ENCODE results near the gene RSPRY1. TPM values are rescaled to one million over a fixed set of nuclear protein-coding genes. Genes with fewer than 3 reads are reported as not detected.

Gene RSPRY1
- total RNA-seq, 1 donor from 2014 or later, result 46.6 TPM

DNA sequence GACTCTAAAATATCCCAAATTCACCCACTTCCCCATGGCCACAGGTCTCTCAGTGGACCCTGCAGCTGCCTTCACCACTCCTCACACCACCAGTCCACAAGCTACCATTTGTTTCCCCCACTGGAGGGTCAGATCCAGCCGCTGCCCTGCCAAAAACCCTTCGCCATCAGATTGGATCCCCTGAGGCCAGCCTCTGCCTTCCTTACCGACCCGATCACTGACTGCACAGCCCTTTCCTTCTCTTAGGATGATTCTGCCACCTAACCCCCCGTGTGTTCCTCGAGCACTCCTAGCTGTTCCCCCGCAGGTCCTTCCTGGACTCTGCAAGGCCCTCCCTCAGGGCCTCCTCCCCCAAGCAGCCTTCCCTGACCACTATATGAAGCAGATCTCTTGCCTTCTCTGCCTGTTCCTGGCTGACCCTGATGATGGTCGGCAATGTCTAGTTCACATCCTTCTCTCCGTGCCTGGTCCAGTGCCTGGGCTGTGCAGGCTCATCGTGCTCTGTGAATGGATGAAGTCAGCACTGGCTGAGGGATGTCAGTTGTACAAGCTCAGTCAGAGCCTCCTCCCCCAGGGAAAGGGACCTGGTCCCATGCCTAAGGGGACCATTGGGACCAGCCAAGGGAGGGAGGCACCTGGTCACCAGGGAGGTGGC lies 47.7 kb upstream of the RSPRY1 start:
- Histone ChIP-seq H3K4me1 (peaks cover 4% of the 10 kb centered on the region), H3F3A (ENCODE audit: low read depth) (no peaks in the 10 kb centered on the region), H3K9me3 (ENCODE audit: low read depth) (no peaks in the 10 kb centered on the region), H3K27me3 (no peaks in the 10 kb centered on the region), H4K20me1 (ENCODE audit: low read depth) (no peaks in the 10 kb centered on the region), H3K9ac (no peak overlapping the region), H3K4me2 (no peak overlapping the region), H3K4me3 (no peak overlapping the region), H2AFZ (replicated peaks) (no peak overlapping the region), H3K79me2 (ENCODE audit: low read depth) (no peaks in the 10 kb centered on the region), H3K27ac (no peak overlapping the region), H3K36me3 (no peaks in the 10 kb centered on the region)
- no peak overlapping the region for H3K4me3 Mint-ChIP-seq
- no peak for DNase-seq (ENCODE audit: low spot score)
- H3K27me3 Mint-ChIP-seq (ENCODE audit: insufficient read depth, low read depth), result no peaks in the 10 kb centered on the region
- H3K27ac Mint-ChIP-seq, result peak overlapping the region; percentile 68
- TF ChIP-seq, protein P1, sequence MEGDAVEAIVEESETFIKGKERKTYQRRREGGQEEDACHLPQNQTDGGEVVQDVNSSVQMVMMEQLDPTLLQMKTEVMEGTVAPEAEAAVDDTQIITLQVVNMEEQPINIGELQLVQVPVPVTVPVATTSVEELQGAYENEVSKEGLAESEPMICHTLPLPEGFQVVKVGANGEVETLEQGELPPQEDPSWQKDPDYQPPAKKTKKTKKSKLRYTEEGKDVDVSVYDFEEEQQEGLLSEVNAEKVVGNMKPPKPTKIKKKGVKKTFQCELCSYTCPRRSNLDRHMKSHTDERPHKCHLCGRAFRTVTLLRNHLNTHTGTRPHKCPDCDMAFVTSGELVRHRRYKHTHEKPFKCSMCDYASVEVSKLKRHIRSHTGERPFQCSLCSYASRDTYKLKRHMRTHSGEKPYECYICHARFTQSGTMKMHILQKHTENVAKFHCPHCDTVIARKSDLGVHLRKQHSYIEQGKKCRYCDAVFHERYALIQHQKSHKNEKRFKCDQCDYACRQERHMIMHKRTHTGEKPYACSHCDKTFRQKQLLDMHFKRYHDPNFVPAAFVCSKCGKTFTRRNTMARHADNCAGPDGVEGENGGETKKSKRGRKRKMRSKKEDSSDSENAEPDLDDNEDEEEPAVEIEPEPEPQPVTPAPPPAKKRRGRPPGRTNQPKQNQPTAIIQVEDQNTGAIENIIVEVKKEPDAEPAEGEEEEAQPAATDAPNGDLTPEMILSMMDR (IDR thresholded peaks at IDR 0.05), result no peak
- no peak for TF ChIP-seq EZH2phosphoT487 (IDR thresholded peaks at IDR 0.05)
- TF ChIP-seq EZH2 (IDR thresholded peaks at IDR 0.05), result no peak
- H3K4me1 Mint-ChIP-seq, result peaks cover 39% of the 10 kb centered on the region
- peaks cover 12% of the 10 kb centered on the region for H3K36me3 Mint-ChIP-seq
- no peaks in the 10 kb centered on the region for H3K9me3 Mint-ChIP-seq

DNA sequence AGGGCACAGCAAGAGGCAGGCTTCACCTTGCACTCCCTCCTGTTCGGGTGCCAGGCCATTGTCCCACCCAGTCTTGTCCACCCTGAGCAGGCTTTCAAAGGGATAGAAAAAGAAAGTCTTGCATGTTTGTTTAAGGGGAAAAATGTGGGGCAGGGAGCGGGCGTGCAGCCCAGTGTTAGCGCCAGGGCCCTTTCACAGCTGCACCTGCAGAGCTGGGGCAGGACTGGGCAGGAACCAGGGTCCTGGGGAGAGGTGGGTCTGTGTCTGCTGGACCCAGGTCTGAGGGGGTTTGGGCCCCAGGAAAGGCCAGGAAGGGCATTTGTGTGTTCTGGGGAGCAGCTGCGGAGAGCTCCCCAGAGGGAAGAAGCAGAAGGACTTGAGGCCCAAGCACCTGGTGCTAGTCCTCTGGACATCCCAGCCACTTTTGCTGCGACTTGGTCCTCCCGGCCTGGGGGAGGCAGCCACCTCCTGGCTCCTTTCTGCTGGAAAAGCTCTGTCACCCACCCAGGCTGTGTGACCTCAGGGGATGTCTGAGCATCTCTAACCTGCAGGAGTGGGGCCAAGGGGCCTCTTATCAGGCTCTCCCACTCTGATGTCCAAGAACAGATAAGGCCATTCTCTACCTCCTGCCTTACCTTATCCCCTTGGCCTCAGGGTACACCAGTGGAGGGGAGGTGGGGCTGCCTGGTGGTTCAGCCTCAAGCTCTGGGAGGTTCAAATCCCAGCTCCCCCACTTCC lies 45.0 kb upstream of the RSPRY1 start:
- no peak for TF ChIP-seq EZH2 (IDR thresholded peaks at IDR 0.05)
- TF ChIP-seq EZH2phosphoT487 (IDR thresholded peaks at IDR 0.05), result no peak
- TF ChIP-seq, protein P1 (IDR thresholded peaks at IDR 0.05), result no peak
- H3K27ac ChIP-seq, result no peak overlapping the region
- peaks cover 17% of the 10 kb centered on the region for H3K36me3 Mint-ChIP-seq
- H3K4me3 ChIP-seq, result no peak overlapping the region
- no peak overlapping the region for H2AFZ ChIP-seq (replicated peaks)
- H3F3A ChIP-seq (ENCODE audit: low read depth), result peaks cover 3% of the 10 kb centered on the region
- peaks cover 9% of the 10 kb centered on the region for H3K4me1 ChIP-seq
- no peak overlapping the region for H3K4me2 ChIP-seq
- H3K9me3 ChIP-seq (ENCODE audit: low read depth), result no peaks in the 10 kb centered on the region
- H3K4me3 Mint-ChIP-seq, result no peak overlapping the region
- no peak overlapping the region for H3K9ac ChIP-seq
- no peak overlapping the region for H3K27ac Mint-ChIP-seq
- no peaks in the 10 kb centered on the region for H3K27me3 ChIP-seq
- H3K4me1 Mint-ChIP-seq, result peaks cover 43% of the 10 kb centered on the region
- no peaks in the 10 kb centered on the region for H4K20me1 ChIP-seq (ENCODE audit: low read depth)
- DNase-seq (ENCODE audit: low spot score), result no peak
- no peaks in the 10 kb centered on the region for H3K79me2 ChIP-seq (ENCODE audit: low read depth)
- no peaks in the 10 kb centered on the region for H3K36me3 ChIP-seq
- H3K9me3 Mint-ChIP-seq, result no peaks in the 10 kb centered on the region
- no peaks in the 10 kb centered on the region for H3K27me3 Mint-ChIP-seq (ENCODE audit: insufficient read depth, low read depth)

DNA sequence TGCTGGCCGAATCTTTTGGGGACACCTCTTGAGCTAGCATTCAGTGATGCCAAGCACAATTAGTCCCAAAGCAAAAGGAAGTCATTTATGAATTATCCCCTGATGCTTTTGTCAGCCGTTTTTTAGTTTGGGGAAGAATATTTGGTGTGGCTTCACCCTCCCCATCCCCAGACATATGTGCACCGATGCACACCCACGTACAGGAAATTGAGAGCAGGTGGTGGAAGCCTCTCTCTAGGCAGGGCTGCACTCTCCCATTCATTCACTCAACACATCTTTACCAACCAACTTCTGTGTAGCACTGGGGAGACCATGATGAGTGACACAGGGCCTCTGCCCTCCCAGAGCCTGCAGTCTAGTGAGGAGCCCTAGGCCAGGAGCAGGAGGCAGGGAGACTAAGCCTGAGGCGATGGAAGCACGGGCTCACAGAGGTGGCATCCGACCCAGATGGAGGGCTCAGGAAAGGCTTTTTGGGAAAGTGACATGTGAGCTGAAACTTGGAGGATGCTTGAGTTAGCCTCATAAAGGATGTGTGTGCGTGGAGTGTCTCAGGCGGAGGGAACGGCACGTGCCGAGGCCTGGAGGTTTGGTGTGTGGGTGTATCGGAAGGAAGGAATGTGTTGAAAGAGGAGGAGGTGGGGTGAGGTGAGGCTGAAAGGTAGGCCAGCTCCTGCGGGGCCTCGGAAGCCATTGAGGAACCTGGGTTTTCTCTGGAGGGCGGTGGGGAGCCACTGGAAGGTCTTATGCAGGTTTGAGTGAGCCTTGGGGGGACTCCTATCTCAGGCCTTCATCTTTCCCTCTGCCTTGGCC lies 44.1 kb upstream of the RSPRY1 start:
- Histone ChIP-seq H4K20me1 (ENCODE audit: low read depth) (no peaks in the 10 kb centered on the region), H3K79me2 (ENCODE audit: low read depth) (no peaks in the 10 kb centered on the region), H3K36me3 (no peaks in the 10 kb centered on the region), H3K27ac (no peak overlapping the region), H3K4me2 (no peak overlapping the region), H3K4me3 (no peak overlapping the region), H3K9me3 (ENCODE audit: low read depth) (no peaks in the 10 kb centered on the region), H3K27me3 (no peaks in the 10 kb centered on the region), H3F3A (ENCODE audit: low read depth) (peaks cover 9% of the 10 kb centered on the region), H2AFZ (replicated peaks) (no peak overlapping the region), H3K9ac (no peak overlapping the region), H3K4me1 (peaks cover 12% of the 10 kb centered on the region)
- H3K4me3 Mint-ChIP-seq, result peak overlapping the region; percentile 18
- H3K4me1 Mint-ChIP-seq, result peaks cover 48% of the 10 kb centered on the region
- H3K36me3 Mint-ChIP-seq, result peaks cover 17% of the 10 kb centered on the region
- peak overlapping the region; percentile 93 for H3K27ac Mint-ChIP-seq
- TF ChIP-seq EZH2 (IDR thresholded peaks at IDR 0.05) (no peak), EZH2phosphoT487 (IDR thresholded peaks at IDR 0.05) (no peak)
- TF ChIP-seq, protein P1 (IDR thresholded peaks at IDR 0.05), result no peak
- DNase-seq (ENCODE audit: low spot score), result no peak
- peaks cover 4% of the 10 kb centered on the region for H3K27me3 Mint-ChIP-seq (ENCODE audit: insufficient read depth, low read depth)
- no peaks in the 10 kb centered on the region for H3K9me3 Mint-ChIP-seq

Measured in neural progenitor cell (in vitro differentiated cells).